K562 (cell line): ENCODE measurements around the gene LRRC7. TPM values are rescaled to one million over a fixed set of nuclear protein-coding genes. Genes with fewer than 3 reads are reported as not detected.

Experiments
- ATAC-seq: fragments of 200-7000 bp; cut with Tn5 transposase; 3 replicates; pipeline ENCODE4 v1.9.1; 2020; ENCODE audit warnings: moderate library complexity
- BruUV-seq: library from RNA; stranded (reverse); fragments of 400-500 nt; replicated peaks from 2 replicates; lab custom pipeline; 2021; lab: Mats Ljungman, UMichigan
- CTCF ChIA-PET: fragments of 300-600 bp; formaldehyde crosslinking; extraction: SDS; loops from one replicate; lab custom pipeline; 2021; ENCODE audit warnings: low intra/inter-chr PET ratio; lab: Yijun Ruan, JAX
- POLR2A ChIA-PET: fragments of 300-600, 350-650 bp; sonication (Branson Sonifier 250); formaldehyde crosslinking; extraction: SDS; loops from one replicate; lab custom pipeline; 2021; ENCODE audit warnings: antibody characterized with exemption, inconsistent platforms; lab: Yijun Ruan, JAX
- DNase-seq, 4 experiments: peaks; one replicate each; pipeline versions ENCODE4 v3.0.0 to v3.0.0-alpha.2; 2011 to 2018; ENCODE audit warnings: low spot score in 3 of 4, mixed read lengths in 3 of 4; ENCODE audit errors: extremely low read depth in 1 of 4
- FAIRE-seq: peaks from 2 replicates; lab custom pipeline; 2011; peaks lifted over from hg19 to GRCh38; lab: Jason Lieb, UNC
- H2AFZ ChIP-seq: 2 replicates; pipeline ENCODE4 v1.6.0; 2011; ENCODE audit warnings: low read depth, low read length, control low read depth, inconsistent platforms
- H3K27ac ChIP-seq: fragments of 200-600 bp; 3 replicates; pipeline ENCODE4 v1.8.0; 2011; ENCODE audit warnings: low read depth, mild to moderate bottlenecking, control low read depth, inconsistent platforms, low read length, moderate library complexity, mixed read lengths; ENCODE audit errors: extremely low read depth
- H3K27me3 ChIP-seq, 2 experiments: fragments of 300-600 bp in 1 of 2; 2 replicates in 1 of 2; 3 replicates in 1 of 2; pipeline versions ENCODE4 v1.6.0 to v1.8.0; 2011; ENCODE audit warnings: inconsistent platforms in 2 of 2, low read length in 2 of 2, mild to moderate bottlenecking in 1 of 2, mixed read lengths in 1 of 2, moderate library complexity in 1 of 2; ENCODE audit not compliant: control insufficient read depth in 2 of 2, insufficient read depth in 2 of 2
- H3K36me3 ChIP-seq: fragments of 300-600 bp; 3 replicates; pipeline ENCODE4 v1.8.0; 2011; ENCODE audit warnings: mild to moderate bottlenecking, low read length, inconsistent platforms; ENCODE audit not compliant: control insufficient read depth, insufficient read depth
- H3K4me1 ChIP-seq, 2 experiments: fragments of 200-600 bp in 1 of 2; replicated peaks in 1 of 2; 2 replicates in 1 of 2; 3 replicates in 1 of 2; pipeline versions ENCODE4 v1.5.1 to v1.8.0; 2011; ENCODE audit warnings: inconsistent platforms in 2 of 2, low read length in 2 of 2, mild to moderate bottlenecking in 1 of 2, mixed read lengths in 1 of 2, moderate library complexity in 1 of 2; ENCODE audit not compliant: control insufficient read depth in 2 of 2, insufficient read depth in 2 of 2
- H3K4me2 ChIP-seq: 2 replicates; pipeline ENCODE4 v1.6.1; 2011; ENCODE audit warnings: low read length, control low read depth, inconsistent platforms, mixed read lengths; ENCODE audit not compliant: insufficient read depth
- H3K4me3 ChIP-seq: fragments of 200-600 bp; sonication (generic), shearing (Covaris generic); 2 replicates; pipeline ENCODE4 v1.5.1; 2016; ENCODE audit warnings: control low read depth, inconsistent platforms
- H3K79me2 ChIP-seq: fragments of 200-600 bp; 3 replicates; pipeline ENCODE4 v1.8.0; 2011; ENCODE audit warnings: low read length, inconsistent platforms; ENCODE audit not compliant: control insufficient read depth, insufficient read depth
- H3K9ac ChIP-seq, 2 experiments: 2 replicates each; pipeline versions ENCODE4 v1.6.0 to v1.6.1; 2011; ENCODE audit warnings: low read depth in 2 of 2, low read length in 2 of 2, control low read depth in 1 of 2, inconsistent platforms in 1 of 2, mild to moderate bottlenecking in 1 of 2, mixed read lengths in 1 of 2; ENCODE audit not compliant: insufficient read depth in 1 of 2
- H3K9me1 ChIP-seq: one replicate; pipeline ENCODE4 v1.6.0; 2011; ENCODE audit warnings: inconsistent platforms, mild to moderate bottlenecking, low read length, moderate library complexity; ENCODE audit not compliant: control insufficient read depth, insufficient read depth
- H3K9me3 ChIP-seq: replicated peaks from 2 replicates; pipeline ENCODE4 v1.5.1; 2011; ENCODE audit warnings: low read depth, low read length, inconsistent platforms; ENCODE audit not compliant: control insufficient read depth, insufficient read depth
- H4K20me1 ChIP-seq: replicated peaks from 2 replicates; pipeline ENCODE4 v1.6.1; 2011; ENCODE audit warnings: low read length, inconsistent platforms, mixed read lengths; ENCODE audit not compliant: control insufficient read depth, insufficient read depth
- C11orf30 ChIP-seq: fragments of 450-650 bp; IDR thresholded peaks from 2 replicates; pipeline ENCODE4 v1.6.1; 2016; ENCODE audit warnings: low read depth, mild to moderate bottlenecking
- CAMTA2 ChIP-seq: fragments of 250-450 bp; sonication (Bioruptor Pico); conservative IDR thresholded peaks from 2 replicates; pipeline ENCODE4 v1.5.1; 2022
- EHMT2 ChIP-seq: fragments of 450-650 bp; IDR thresholded peaks from 2 replicates; pipeline ENCODE4 v1.6.1; 2018; ENCODE audit warnings: antibody characterized with exemption
- FOSL1 ChIP-seq: fragments of 200-800 bp; sonication (Bioruptor generic); conservative IDR thresholded peaks from 2 replicates; pipeline ENCODE4 v1.6.1; 2016; ENCODE audit warnings: missing genetic modification characterization, missing compliant biosample characterization
- GTF2F1 ChIP-seq: IDR thresholded peaks from 2 replicates; pipeline ENCODE4 v1.6.1; 2011; ENCODE audit warnings: low read depth, low read length, improper control_type of control experiment
- HMG20B ChIP-seq: fragments of 250-450 bp; sonication (Bioruptor Pico); IDR thresholded peaks from 2 replicates; pipeline ENCODE4 v1.5.0; 2021; ENCODE audit warnings: mild to moderate bottlenecking
- KDM1A ChIP-seq, 2 experiments: fragments of 450-650 bp; IDR thresholded peaks; 2 replicates each; pipeline ENCODE4 v1.6.1; 2016; ENCODE audit warnings: mild to moderate bottlenecking in 2 of 2
- LARP7 ChIP-seq: fragments of 450-650 bp; IDR thresholded peaks from 2 replicates; pipeline ENCODE4 v1.6.1; 2016
- NR2C1 ChIP-seq, 2 experiments: fragments of 450-650 bp; IDR thresholded peaks; 2 replicates each; pipeline ENCODE4 v1.6.1; 2017; ENCODE audit warnings: mild to moderate bottlenecking in 2 of 2, antibody characterized with exemption in 1 of 2, inconsistent platforms in 1 of 2, missing compliant biosample characterization in 1 of 2, missing genetic modification characterization in 1 of 2
- NR3C1 ChIP-seq: sonication (generic); formaldehyde crosslinking; IDR thresholded peaks from 2 replicates; pipeline ENCODE4 v1.8.1; 2022; ENCODE audit warnings: missing genetic modification reagents
- PPARD ChIP-seq: fragments of 250-450 bp; sonication (Bioruptor Pico); IDR thresholded peaks from 2 replicates; pipeline ENCODE4 v1.8.0; 2022; ENCODE audit warnings: inconsistent platforms, mild to moderate bottlenecking, moderate library complexity
- RCOR1 ChIP-seq, 2 experiments: IDR thresholded peaks; 2 replicates each; pipeline ENCODE4 v1.6.1; 2012; ENCODE audit warnings: low read depth in 2 of 2, low read length in 2 of 2, borderline replicate concordance in 1 of 2, improper control_type of control experiment in 1 of 2
- SOX6 ChIP-seq: fragments of 450-650 bp; IDR thresholded peaks from 2 replicates; pipeline ENCODE4 v1.6.1; 2014; ENCODE audit warnings: mild to moderate bottlenecking
- TCFL5 ChIP-seq: fragments of 250-450 bp; sonication (Bioruptor Pico); conservative IDR thresholded peaks from 2 replicates; pipeline ENCODE4 v1.6.1; 2021; ENCODE audit warnings: mild to moderate bottlenecking, moderate library complexity, matching md5 sums
- U2AF2 ChIP-seq: fragments of 200-400 bp; formaldehyde crosslinking; optimal IDR thresholded peaks from 2 replicates; pipeline ENCODE3; 2017; ENCODE audit warnings: low read depth, mild to moderate bottlenecking, low read length
- ZNF12 ChIP-seq: sonication (generic); formaldehyde crosslinking; IDR thresholded peaks from 2 replicates; pipeline ENCODE4 v1.4.0; 2020; ENCODE audit warnings: mild to moderate bottlenecking, missing genetic modification reagents
- ZNF121 ChIP-seq: sonication (generic); formaldehyde crosslinking; conservative IDR thresholded peaks from 2 replicates; pipeline ENCODE4 v1.8.0; 2022; ENCODE audit warnings: missing genetic modification reagents
- ZNF282 ChIP-seq: sonication (generic); formaldehyde crosslinking; IDR thresholded peaks from 2 replicates; pipeline ENCODE4 v1.8.1; 2023; ENCODE audit warnings: missing genetic modification reagents
- ZNF324 ChIP-seq: fragments of 250-450 bp; sonication (Bioruptor Pico); IDR thresholded peaks from 2 replicates; pipeline ENCODE4 v1.4.0; 2020; ENCODE audit warnings: mild to moderate bottlenecking
- ZNF41 ChIP-seq: fragments of 250-450 bp; sonication (Bioruptor Pico); conservative IDR thresholded peaks from 2 replicates; pipeline ENCODE4 v1.4.0; 2020; ENCODE audit warnings: mild to moderate bottlenecking
- ZNF764 ChIP-seq: fragments of 250-450 bp; sonication (Bioruptor Pico); IDR thresholded peaks from 2 replicates; pipeline ENCODE4 v1.4.0; 2020; ENCODE audit warnings: low read depth, mild to moderate bottlenecking, moderate library complexity
- WGBS: fragments of 100-300 bp; shearing (Covaris generic); methylation state at CpG from one replicate; pipeline ENCODE4 v1.1.6; 2016; ENCODE audit warnings: low coverage, mixed read lengths; ENCODE audit not compliant: insufficient coverage; ENCODE audit errors: missing lambda C conversion rate; 5-methylcytosine and 5-hydroxymethylcytosine counted together
- in situ Hi-C: fragments of 300-500 bp; cut with MboI; formaldehyde crosslinking; loops from 4 replicates; pipeline ENCODE4 v1.15.0; 2018; ENCODE audit warnings: inconsistent platforms, mixed read lengths
- intact Hi-C: fragments of 100-400 bp; cut with micrococcal nuclease; formaldehyde crosslinking; loops from 2 replicates; pipeline ENCODE4 v1.14.2; 2022
- polyA plus RNA-seq, 8 experiments: library from polyadenylated mRNA; depleted of rRNA in 4 of 8; stranded (reverse) in 5 of 8; unstranded in 3 of 8; fragments of >200 nt; fragmentation: Nextera tagmentation in 2 of 8; fragmentation: Illumina TruSeq in 1 of 8; extraction: Ambion mirVana in 2 of 8; extraction: Trizol in 1 of 8; gene quantifications; 2 replicates each; pipeline versions ENCODE4 v1.2.1 to v1.2.3, GENCODE V29; 2011 to 2014; ENCODE audit warnings: inconsistent platforms in 1 of 8, missing spikeins in 1 of 8
- total RNA-seq, 7 experiments: library from RNA; depleted of rRNA in 6 of 7; stranded (reverse); fragments of >200 nt in 6 of 7; fragmentation: Illumina TruSeq in 2 of 7; extraction: Trizol in 2 of 7; gene quantifications; 2 replicates each; pipeline versions ENCODE4 v1.2.1 to v1.2.3, GENCODE V29; 2011 to 2021; ENCODE audit warnings: low replicate concordance in 1 of 7
- TF ChIP-seq, protein P1 (sequence below): fragments of 450-650 bp; formaldehyde crosslinking; conservative IDR thresholded peaks from 2 replicates; pipeline ENCODE4 v1.4.0; 2022; ENCODE audit warnings: mild to moderate bottlenecking, missing genetic modification characterization
- TF ChIP-seq, protein P2 (sequence below): sonication (generic); formaldehyde crosslinking; IDR thresholded peaks from 2 replicates; pipeline ENCODE4 v1.9.0; 2022; ENCODE audit warnings: mild to moderate bottlenecking, missing genetic modification reagents

The LRRC7 gene
- total and polyA plus RNA-seq, 9 of the 15 experiments (the other 6 are each of a cell fraction or from before 2014, with no cell fraction given): 0.09 to 0.94 (median 0.49) TPM

DNA sequence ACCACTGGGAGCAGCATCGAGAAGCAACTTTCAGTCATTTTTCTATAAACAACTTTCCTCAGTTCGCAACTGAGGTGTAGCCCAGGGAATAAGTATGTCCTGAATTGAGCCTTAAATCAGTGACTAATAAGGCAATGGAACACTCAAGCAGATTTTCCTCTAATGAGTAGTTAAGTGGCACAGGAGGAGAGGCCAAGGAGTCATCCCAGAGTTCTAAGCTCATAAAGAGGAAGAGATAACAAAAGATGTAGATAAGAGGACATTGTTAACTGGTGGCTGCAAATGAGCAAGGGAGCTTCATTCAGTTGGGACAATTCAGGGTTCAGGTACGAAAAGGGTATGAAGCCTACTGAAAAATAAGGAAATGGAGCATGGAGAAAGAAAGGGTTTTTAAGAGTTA lies 573.2 kb downstream of the LRRC7 start:
- ChIA-PET CTCF (interaction anchor here (3.7 kb wide), 1 partner anchor 106 kb away, joined by 13 read pairs; no protein-coding TSS in a partner anchor), POLR2A (interaction anchor here (0.6 kb wide), 1 partner anchor 1999 kb away, joined by 5 read pairs; no protein-coding TSS in a partner anchor)
- Histone ChIP-seq H3K4me1 (0 out of 5 replicates have a peak, but pooled peaks cover 0 to 5% of the 10 kb centered on the region in 2 experiments), H3K9me1 (no peaks in the 10 kb centered on the region), H3K4me3 (no peak overlapping the region), H3K9me3 (no peaks in the 10 kb centered on the region), H3K27ac (no peak overlapping the region), H3K36me3 (peaks cover 3% of the 10 kb centered on the region; the same call in 1 of the 3 replicates), H3K4me2 (no peak overlapping the region), H4K20me1 (no peaks in the 10 kb centered on the region), H2AFZ (no peak overlapping the region), H3K27me3 (no peaks in the 10 kb centered on the region), H3K9ac (no peak overlapping the region), H3K79me2 (no peaks in the 10 kb centered on the region)
- no TSS peak for BruUV-seq
- TF ChIP-seq EHMT2: no peak
- no peak for TF ChIP-seq KDM1A (IDR thresholded peaks at IDR 0.05)
- TF ChIP-seq HMG20B (CRISPR knock-in tag): no peak
- TF ChIP-seq NR2C1 (IDR thresholded peaks at IDR 0.05): no peak
- no peak for TF ChIP-seq NR2C1 (tag; IDR thresholded peaks at IDR 0.05)
- TF ChIP-seq TCFL5: no peak
- no peak for TF ChIP-seq CAMTA2 (CRISPR knock-in tag)
- no peak for TF ChIP-seq GTF2F1
- TF ChIP-seq U2AF2: no peak
- TF ChIP-seq SOX6: peak; percentile 74; the same call in 1 of the 2 replicates
- TF ChIP-seq ZNF282 (CRISPR knock-in tag): no peak
- no peak for TF ChIP-seq PPARD
- TF ChIP-seq, protein P1, sequence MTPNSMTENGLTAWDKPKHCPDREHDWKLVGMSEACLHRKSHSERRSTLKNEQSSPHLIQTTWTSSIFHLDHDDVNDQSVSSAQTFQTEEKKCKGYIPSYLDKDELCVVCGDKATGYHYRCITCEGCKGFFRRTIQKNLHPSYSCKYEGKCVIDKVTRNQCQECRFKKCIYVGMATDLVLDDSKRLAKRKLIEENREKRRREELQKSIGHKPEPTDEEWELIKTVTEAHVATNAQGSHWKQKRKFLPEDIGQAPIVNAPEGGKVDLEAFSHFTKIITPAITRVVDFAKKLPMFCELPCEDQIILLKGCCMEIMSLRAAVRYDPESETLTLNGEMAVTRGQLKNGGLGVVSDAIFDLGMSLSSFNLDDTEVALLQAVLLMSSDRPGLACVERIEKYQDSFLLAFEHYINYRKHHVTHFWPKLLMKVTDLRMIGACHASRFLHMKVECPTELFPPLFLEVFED (CRISPR knock-in tag): no peak
- TF ChIP-seq ZNF324 (CRISPR knock-in tag): no peak
- TF ChIP-seq LARP7: no peak
- TF ChIP-seq, protein P2, sequence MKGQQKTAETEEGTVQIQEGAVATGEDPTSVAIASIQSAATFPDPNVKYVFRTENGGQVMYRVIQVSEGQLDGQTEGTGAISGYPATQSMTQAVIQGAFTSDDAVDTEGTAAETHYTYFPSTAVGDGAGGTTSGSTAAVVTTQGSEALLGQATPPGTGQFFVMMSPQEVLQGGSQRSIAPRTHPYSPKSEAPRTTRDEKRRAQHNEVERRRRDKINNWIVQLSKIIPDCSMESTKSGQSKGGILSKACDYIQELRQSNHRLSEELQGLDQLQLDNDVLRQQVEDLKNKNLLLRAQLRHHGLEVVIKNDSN (CRISPR knock-in tag): no peak
- TF ChIP-seq ZNF764: no peak
- no peak for TF ChIP-seq NR3C1 (CRISPR knock-in tag)
- 0 out of 4 replicates have a peak, but pooled peaks of 1 of the 2 experiments have one; percentile 5 for TF ChIP-seq RCOR1 (IDR thresholded peaks at IDR 0.05; ENCODE audit: borderline replicate concordance in 1 of 2, low read depth in 2 of 2, low read length in 2 of 2)
- no peak for TF ChIP-seq C11orf30
- TF ChIP-seq ZNF12 (CRISPR knock-in tag): no peak
- no peak for TF ChIP-seq ZNF121 (CRISPR knock-in tag)
- TF ChIP-seq ZNF41 (CRISPR knock-in tag): no peak
- 0 out of 2 replicates have a peak, but pooled peaks have one; percentile 23 for TF ChIP-seq FOSL1
- no peak for ATAC-seq
- WGBS: 31% methylated on average over 3 of the region's 3 CpGs
- in situ Hi-C loops: loop anchor here (25.0 kb wide), 1 partner anchor 1654 kb away; the partner anchor contains the start of gene DEPDC1
- peak; percentile 40 for FAIRE-seq
- intact Hi-C loops: no loop called here
- no peak for DNase-seq
